GM10248 (cell line): ENCODE results near the gene RASAL1.
"Not testable (repeated sequence)": the region's sequence is repeated elsewhere in the genome, so short reads cannot be mapped to it uniquely, and the experiment has no call there.

Source experiments
- CTCF ChIA-PET: fragments of 300-600 bp; sonication (Branson Sonifier 250); formaldehyde crosslinking; extraction: SDS; loops from one replicate; lab custom pipeline; 2021; ENCODE audit warnings: antibody characterized with exemption; lab: Yijun Ruan, JAX
- POLR2A ChIA-PET: fragments of 350-650 bp; sonication (Branson Sonifier 250); formaldehyde crosslinking; extraction: SDS; loops from one replicate; lab custom pipeline; 2020; ENCODE audit warnings: antibody characterized with exemption; lab: Yijun Ruan, JAX
- DNase-seq: peaks from one replicate; pipeline ENCODE4 v3.0.0; 2012; ENCODE audit errors: extremely low spot score
- TF ChIP-seq, protein P1 (sequence below): IDR thresholded peaks from 2 replicates; pipeline ENCODE4 v1.5.1; 2012; ENCODE audit warnings: mild to moderate bottlenecking, low read depth; ENCODE audit errors: extremely low read depth, missing control alignments, control extremely low read depth

RASAL1 gene

DNA sequence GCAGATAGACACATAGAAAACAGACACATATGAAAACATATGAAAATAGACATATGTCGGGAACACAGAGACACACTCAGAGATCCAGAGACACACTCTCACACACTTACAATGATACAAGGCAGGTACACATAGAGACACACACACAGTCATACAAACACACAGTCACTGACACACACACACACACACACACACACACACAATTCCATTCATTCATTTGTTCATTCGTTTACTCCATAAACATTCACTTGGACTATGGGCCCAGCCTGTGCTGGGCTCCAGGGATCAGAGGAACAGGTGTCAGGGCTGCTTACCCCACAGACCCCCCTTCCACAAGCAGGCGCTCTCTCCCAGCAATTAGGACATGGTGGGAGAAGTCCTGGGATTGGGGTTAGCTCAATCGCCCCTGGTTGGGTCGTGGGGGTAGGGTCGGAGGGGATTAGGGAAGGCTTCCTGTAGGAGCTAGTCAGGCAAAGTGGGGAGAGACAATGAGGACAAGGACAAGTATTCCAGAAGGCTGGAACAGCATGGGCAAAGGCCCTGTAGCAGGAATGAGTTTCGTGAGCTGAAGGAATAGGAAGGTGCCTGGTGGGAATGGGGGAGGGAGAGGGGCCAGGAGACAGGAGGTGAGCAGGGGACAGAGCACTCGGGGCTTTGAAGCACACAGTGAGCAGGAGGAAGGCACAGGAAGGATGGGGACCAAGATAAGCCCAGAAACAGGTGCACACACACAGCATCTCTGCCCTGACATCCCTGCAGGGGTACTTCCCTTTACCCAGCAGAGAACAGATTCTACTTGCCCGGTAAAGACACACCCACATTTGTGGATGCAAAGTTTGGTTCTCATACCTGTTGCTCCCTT is 6.5 kb downstream of the RASAL1 start:
- POLR2A ChIA-PET = no interaction called here
- CTCF ChIA-PET = interaction anchor here (0.9 to 3.4 kb wide), 3 partner anchors 11 to 82 kb away, joined by 3 to 16 read pairs (median 3); no protein-coding TSS in a partner anchor
- DNase-seq = no peak
- TF ChIP-seq, protein P1, sequence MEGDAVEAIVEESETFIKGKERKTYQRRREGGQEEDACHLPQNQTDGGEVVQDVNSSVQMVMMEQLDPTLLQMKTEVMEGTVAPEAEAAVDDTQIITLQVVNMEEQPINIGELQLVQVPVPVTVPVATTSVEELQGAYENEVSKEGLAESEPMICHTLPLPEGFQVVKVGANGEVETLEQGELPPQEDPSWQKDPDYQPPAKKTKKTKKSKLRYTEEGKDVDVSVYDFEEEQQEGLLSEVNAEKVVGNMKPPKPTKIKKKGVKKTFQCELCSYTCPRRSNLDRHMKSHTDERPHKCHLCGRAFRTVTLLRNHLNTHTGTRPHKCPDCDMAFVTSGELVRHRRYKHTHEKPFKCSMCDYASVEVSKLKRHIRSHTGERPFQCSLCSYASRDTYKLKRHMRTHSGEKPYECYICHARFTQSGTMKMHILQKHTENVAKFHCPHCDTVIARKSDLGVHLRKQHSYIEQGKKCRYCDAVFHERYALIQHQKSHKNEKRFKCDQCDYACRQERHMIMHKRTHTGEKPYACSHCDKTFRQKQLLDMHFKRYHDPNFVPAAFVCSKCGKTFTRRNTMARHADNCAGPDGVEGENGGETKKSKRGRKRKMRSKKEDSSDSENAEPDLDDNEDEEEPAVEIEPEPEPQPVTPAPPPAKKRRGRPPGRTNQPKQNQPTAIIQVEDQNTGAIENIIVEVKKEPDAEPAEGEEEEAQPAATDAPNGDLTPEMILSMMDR = no peak

GRCh38 chr12:113127791-113128199 is 7.8 kb downstream of the RASAL1 start:
- TF ChIP-seq, protein P1 = no peak
- CTCF ChIA-PET = interaction anchor here (1.3 kb wide), 1 partner anchor 26 kb away, joined by 3 read pairs; no protein-coding TSS in a partner anchor
- POLR2A ChIA-PET = no interaction called here
- no peak for DNase-seq

- DNase-seq = no peak
- TF ChIP-seq, protein P1 = no peak
- ChIA-PET POLR2A (no interaction called here), CTCF (interaction anchor here (0.8 to 1.8 kb wide), 6 partner anchors 9 to 53 kb away, joined by 3 to 6 read pairs (median 4); no protein-coding TSS in a partner anchor)
These were observed 14.7 kb downstream of the RASAL1 start for GRCh38 chr12:113120670-113121370.

GRCh38 chr12:113119980-113120669 is 15.4 kb downstream of the RASAL1 start:
- no peak for DNase-seq
- ChIA-PET CTCF (interaction anchor here (0.8 to 1.8 kb wide), 4 partner anchors 10 to 33 kb away, joined by 3 to 6 read pairs (median 4); no protein-coding TSS in a partner anchor), POLR2A (no interaction called here)
- TF ChIP-seq, protein P1 = no peak

DNA sequence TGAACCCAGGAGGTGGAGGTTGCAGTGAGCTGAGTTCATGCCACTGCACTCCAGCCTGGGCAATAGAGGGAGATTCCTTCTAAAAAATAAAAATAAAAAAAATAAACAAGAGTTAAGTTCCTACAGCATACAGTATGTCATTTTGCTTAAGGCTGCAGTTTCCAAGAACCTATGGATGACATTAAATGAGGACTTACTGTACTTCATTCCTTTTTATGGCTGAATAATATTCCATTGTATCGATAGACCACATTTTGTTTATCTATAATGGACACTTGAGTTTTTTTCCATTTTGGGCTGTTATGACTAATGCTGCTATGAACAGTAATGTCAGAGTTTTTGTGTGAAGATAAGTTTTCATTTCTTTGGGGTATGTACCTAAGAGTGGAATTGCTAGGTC is 17.4 kb downstream of the RASAL1 start:
- CTCF ChIA-PET = interaction anchor here (1.8 kb wide), 1 partner anchor 20 kb away, joined by 5 read pairs; no protein-coding TSS in a partner anchor

DNA sequence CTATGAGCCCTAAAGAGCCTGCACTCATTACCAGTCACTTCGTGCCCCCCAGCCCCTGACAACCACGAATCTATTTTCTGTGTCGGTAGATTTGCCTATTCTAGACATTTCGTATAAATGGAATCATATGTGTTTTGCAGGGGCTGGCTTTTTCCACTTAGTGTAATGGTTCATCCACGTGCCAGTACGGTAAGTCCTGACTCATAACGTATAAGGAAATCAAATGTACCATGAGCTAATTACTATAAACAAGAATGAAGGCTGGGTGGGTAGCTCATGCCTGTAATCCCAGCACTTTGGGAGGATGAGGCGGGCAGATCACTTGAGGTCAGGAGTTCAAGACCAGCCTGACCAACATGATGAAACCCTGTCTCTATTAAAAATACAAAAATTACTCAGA is 17.9 kb downstream of the RASAL1 start:
- CTCF ChIA-PET = interaction anchor here (1.8 kb wide), 1 partner anchor 19 kb away, joined by 5 read pairs; no protein-coding TSS in a partner anchor
- DNase-seq, POLR2A ChIA-PET: not testable (repeated sequence)

More for the DNA sequence above, 17.4 kb downstream of the RASAL1 start:
- TF ChIP-seq, protein P1 = no peak
- no peak for DNase-seq
- POLR2A ChIA-PET = no interaction called here
